Thyroid gland (tissue), 4 donors: ENCODE measurements around the gene SAMD7.

Experiments used
- POLR2A ChIP-seq, 2 donors: fragments of 450-650 bp; IDR thresholded peaks; one replicate each; pipeline ENCODE4 v1.6.1; 2017; ENCODE audit warnings: antibody characterized with exemption in 2 of 2, mild to moderate bottlenecking in 2 of 2, moderate library complexity in 1 of 2
- TF ChIP-seq, protein P1 (sequence below), 6 experiments: fragments of 200-600 bp in 3 of 6; fragments of 450-650 bp in 3 of 6; sonication (generic) in 3 of 6; IDR thresholded peaks; one replicate each; pipeline ENCODE4 v1.5.1; 2016 to 2019; ENCODE audit warnings: antibody characterized with exemption in 6 of 6, mild to moderate bottlenecking in 2 of 6, inconsistent platforms in 1 of 6, moderate library complexity in 1 of 6

DNA sequence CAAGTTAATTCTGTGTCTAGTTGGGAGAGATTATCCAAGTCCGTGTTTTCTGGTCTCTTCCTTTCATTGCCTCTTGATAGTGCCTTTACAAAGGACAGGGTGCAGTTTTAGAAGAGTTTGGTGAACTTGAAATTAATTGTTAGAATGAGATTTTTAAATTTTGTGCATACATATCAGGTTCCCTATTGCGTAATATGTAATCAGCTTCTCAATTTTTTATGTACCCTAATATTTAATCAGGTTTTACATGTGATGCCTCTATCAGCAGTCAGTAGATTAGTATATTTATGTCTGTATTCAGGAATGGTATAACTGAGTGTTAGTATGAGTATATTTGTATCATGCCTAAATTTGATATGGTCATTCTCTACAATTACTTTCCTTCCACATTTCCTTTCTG, 60.1 kb downstream of the SAMD7 start:
- TF ChIP-seq, protein P1, sequence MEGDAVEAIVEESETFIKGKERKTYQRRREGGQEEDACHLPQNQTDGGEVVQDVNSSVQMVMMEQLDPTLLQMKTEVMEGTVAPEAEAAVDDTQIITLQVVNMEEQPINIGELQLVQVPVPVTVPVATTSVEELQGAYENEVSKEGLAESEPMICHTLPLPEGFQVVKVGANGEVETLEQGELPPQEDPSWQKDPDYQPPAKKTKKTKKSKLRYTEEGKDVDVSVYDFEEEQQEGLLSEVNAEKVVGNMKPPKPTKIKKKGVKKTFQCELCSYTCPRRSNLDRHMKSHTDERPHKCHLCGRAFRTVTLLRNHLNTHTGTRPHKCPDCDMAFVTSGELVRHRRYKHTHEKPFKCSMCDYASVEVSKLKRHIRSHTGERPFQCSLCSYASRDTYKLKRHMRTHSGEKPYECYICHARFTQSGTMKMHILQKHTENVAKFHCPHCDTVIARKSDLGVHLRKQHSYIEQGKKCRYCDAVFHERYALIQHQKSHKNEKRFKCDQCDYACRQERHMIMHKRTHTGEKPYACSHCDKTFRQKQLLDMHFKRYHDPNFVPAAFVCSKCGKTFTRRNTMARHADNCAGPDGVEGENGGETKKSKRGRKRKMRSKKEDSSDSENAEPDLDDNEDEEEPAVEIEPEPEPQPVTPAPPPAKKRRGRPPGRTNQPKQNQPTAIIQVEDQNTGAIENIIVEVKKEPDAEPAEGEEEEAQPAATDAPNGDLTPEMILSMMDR (IDR thresholded peaks at IDR 0.05): no peak
- no peak for TF ChIP-seq POLR2A (IDR thresholded peaks at IDR 0.05)
